Measurements from ENCODE around the gene PHYHIPL. TPM values are rescaled to one million over a fixed set of nuclear protein-coding genes. Genes with fewer than 3 reads are reported as not detected.

Gene PHYHIPL
- total and polyA plus RNA-seq, 2 donors (not counting 3 experiments of a cell fraction or from before 2014, with no cell fraction given) = not detected

DNA sequence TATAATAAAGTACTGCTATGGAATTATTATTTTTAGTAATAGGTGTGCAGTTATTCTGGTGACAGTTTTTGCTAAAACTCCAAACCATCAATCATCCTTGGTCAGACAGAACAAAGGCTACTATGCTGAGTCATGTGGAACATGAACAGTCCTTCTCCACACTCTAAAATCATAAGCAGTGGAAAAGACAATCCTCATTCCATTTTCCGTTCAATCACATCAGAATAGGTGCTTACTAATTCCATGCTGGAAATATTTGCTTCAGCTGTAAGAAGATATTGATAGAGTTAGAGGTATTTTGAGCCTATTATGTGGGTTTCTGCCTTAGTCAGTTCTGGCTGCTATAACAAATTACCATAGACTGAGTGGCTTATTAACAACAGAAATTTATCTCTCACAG is 103.0 kb downstream of the PHYHIPL start:
- no peak for DNase-seq (ENCODE audit: low read depth, low spot score)
- Histone ChIP-seq H2AFZ (ENCODE audit: low read depth, low read length) (no peak overlapping the region), H3K9me3 (replicated peaks; ENCODE audit: control insufficient read depth, insufficient read depth, low read length) (no peaks in the 10 kb centered on the region), H3K27ac (ENCODE audit: insufficient read depth, low read depth, low read length) (no peak overlapping the region), H3K9ac (replicated peaks; ENCODE audit: extremely low read depth, insufficient read depth, low read length) (no peak overlapping the region), H3K4me3 (replicated peaks in 1 of 3; ENCODE audit: insufficient read depth in 1 of 3, low read depth in 1 of 3, low read length in 3 of 3) (no peak overlapping the region), H3K4me1 (ENCODE audit: control insufficient read depth, extremely low read depth, insufficient read depth, low read length) (no peaks in the 10 kb centered on the region), H3K27me3 (ENCODE audit: control insufficient read depth in 2 of 2, insufficient read depth in 2 of 2, low read length in 2 of 2) (no peaks in the 10 kb centered on the region), H3K9me1 (replicated peaks; ENCODE audit: control insufficient read depth, extremely low read depth, insufficient read depth, low read length) (no peaks in the 10 kb centered on the region), H4K20me1 (replicated peaks; ENCODE audit: control insufficient read depth, extremely low read depth, insufficient read depth, low read length) (no peaks in the 10 kb centered on the region), H3K4me2 (ENCODE audit: insufficient read depth, low read length) (no peak overlapping the region), H3K79me2 (ENCODE audit: control insufficient read depth, insufficient read depth, low read length) (no peaks in the 10 kb centered on the region), H3K36me3 (ENCODE audit: control insufficient read depth in 2 of 2, extremely low read depth in 1 of 2, insufficient read depth in 2 of 2, low read length in 2 of 2) (no peaks in the 10 kb centered on the region)
- intact Hi-C loops (cut with micrococcal nuclease) (no loop called here), dilution Hi-C loops (cut with MboI; ENCODE audit: extremely low pct_ligation_motif_present, low sequenced_read_pairs) (no loop called here)
- BruUV-seq (replicated peaks) = no TSS peak
- no peak for FAIRE-seq
- CTCF ChIA-PET = no interaction called here
- POLR2A ChIA-PET = no interaction called here
- TF ChIP-seq EZH2 (IDR thresholded peaks at IDR 0.05; ENCODE audit: borderline replicate concordance, low read depth, low read length, severe bottlenecking) (no peak), GATA2 (IDR thresholded peaks at IDR 0.05; ENCODE audit: insufficient read depth, insufficient read length, low read depth, low read length) (no peak), MYC (IDR thresholded peaks at IDR 0.05; ENCODE audit: low read depth, low read length) (no peak), FOS (IDR thresholded peaks at IDR 0.05; ENCODE audit: borderline replicate concordance, insufficient read depth, low read length) (no peak), POLR2A (IDR thresholded peaks at IDR 0.05; ENCODE audit: low read depth, low read length) (no peak), POLR2AphosphoS5 (IDR thresholded peaks at IDR 0.05; ENCODE audit: insufficient read depth, low read depth, low read length) (no peak), JUN (IDR thresholded peaks at IDR 0.05; ENCODE audit: borderline replicate concordance, insufficient read depth, insufficient read length, low read depth) (no peak)
- TF ChIP-seq, protein P1, sequence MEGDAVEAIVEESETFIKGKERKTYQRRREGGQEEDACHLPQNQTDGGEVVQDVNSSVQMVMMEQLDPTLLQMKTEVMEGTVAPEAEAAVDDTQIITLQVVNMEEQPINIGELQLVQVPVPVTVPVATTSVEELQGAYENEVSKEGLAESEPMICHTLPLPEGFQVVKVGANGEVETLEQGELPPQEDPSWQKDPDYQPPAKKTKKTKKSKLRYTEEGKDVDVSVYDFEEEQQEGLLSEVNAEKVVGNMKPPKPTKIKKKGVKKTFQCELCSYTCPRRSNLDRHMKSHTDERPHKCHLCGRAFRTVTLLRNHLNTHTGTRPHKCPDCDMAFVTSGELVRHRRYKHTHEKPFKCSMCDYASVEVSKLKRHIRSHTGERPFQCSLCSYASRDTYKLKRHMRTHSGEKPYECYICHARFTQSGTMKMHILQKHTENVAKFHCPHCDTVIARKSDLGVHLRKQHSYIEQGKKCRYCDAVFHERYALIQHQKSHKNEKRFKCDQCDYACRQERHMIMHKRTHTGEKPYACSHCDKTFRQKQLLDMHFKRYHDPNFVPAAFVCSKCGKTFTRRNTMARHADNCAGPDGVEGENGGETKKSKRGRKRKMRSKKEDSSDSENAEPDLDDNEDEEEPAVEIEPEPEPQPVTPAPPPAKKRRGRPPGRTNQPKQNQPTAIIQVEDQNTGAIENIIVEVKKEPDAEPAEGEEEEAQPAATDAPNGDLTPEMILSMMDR (IDR thresholded peaks at IDR 0.05; ENCODE audit: extremely low read depth in 1 of 2, insufficient read depth in 1 of 2, low read depth in 1 of 2, low read length in 2 of 2) = no peak
- TF ChIP-seq, protein P2, sequence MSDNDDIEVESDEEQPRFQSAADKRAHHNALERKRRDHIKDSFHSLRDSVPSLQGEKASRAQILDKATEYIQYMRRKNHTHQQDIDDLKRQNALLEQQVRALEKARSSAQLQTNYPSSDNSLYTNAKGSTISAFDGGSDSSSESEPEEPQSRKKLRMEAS (IDR thresholded peaks at IDR 0.05; ENCODE audit: insufficient read depth, insufficient read length) = no peak

Measured in endothelial cell of umbilical vein (primary cell).